Kasumi-1 (cell line): ENCODE results near the gene CAMKK1.
"Not testable (repeated sequence)": the region's sequence is repeated elsewhere in the genome, so short reads cannot be mapped to it uniquely, and the experiment has no call there.

Experiments used
- DNase-seq, 2 experiments: peaks; one replicate each; lab custom pipeline; 2025; lab: John Stamatoyannopoulos, UW

Gene CAMKK1

DNA sequence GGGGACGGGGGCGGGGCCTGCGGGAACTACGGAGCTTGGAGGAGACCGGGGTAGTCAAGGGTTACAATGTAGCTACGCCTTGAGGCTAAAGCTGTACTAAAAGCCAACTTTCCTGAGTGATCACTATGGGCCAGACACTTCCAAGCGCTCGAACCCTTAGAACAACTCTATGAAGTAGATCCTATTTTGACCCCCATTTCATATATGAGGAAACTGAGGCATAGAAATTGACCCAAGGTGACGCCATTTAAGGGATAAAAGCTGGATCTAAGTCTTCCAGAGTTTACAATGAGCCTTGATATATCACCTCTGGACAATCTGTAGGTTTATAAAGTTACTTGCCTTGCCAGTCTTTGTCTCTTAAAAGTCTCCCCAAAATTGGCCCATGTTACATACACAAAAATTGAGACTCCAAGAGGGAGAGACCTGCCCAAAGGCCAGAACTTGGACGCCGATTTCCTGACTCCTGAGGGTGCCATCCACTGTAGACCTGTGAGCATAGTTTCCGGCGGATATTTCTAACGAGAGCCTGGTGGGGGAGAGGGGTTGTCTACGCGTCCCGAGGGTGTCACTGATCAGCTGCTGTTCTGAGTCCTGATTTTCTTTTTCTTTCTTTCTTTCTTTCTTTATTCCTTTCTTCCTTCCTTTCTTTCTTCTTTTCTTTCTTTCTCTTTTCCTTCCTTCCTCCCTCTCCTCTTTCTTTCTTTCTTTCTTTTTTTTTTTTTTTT lies 46.3 kb downstream of the CAMKK1 start:
- DNase-seq, result no peak

DNA sequence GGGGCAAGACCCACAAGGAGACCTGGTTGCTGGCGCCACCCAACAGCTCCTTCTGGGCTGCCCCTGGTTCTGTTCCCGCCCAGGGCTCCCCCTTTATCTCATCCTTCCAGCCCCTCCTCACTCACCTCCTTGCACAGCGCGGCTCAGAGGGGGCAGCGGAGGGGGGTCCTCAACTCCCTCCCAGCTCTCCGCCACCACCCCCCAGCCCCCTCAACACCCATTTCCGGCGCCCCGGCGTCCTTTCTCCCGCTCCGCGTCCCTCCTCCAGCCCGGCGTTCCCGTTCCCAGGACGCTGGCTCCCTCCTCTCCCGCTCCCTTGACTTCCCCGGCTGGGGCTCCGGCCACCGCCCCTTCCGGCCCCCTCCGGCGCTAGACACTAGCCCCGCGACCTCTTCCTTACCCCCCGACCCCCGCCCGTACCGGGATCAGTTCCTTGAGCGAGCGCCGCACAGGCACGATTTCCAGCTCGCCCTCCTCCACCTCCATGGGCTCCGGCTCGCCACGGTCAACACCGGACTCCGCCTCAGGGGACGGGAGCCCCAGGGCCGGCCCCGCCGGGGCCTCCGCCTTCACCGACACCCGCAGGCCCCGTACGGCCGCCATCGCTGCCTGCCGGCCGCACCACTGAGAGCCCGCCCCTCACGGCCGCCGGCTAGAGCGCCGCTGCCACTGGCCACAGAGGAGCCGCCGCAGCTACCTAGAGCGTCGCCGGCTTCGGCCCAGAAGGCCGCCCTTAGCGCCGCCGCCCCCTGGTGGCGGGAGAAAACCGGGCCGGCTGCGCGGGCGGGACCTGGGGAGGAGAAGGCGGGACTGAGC lies 47.0 kb downstream of the CAMKK1 start, which contains the start of gene NCBP3:
NCBP3 (minus strand) TSS at position 626 of the 816 bp plus-strand sequence; CDS start at position 603, 23 bp downstream.
- peak; percentile 46 to 65 for DNase-seq

DNA sequence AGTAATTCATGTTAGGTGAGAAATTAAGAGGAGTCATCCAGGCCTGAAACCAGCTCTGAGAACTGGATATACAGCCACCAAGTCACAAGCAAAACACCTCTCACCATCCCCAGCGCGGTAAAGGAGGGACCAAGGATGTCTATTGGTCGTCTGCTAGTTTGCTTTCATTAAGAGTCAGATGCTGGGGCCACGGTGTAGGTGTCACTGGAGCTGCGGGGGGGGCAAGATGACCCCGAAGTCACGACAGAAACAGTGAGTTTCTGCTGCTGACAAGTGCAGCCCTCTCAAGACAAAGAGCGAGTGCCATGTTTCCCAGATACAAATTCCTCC lies 47.6 kb downstream of the CAMKK1 start:
- no peak for DNase-seq

DNA sequence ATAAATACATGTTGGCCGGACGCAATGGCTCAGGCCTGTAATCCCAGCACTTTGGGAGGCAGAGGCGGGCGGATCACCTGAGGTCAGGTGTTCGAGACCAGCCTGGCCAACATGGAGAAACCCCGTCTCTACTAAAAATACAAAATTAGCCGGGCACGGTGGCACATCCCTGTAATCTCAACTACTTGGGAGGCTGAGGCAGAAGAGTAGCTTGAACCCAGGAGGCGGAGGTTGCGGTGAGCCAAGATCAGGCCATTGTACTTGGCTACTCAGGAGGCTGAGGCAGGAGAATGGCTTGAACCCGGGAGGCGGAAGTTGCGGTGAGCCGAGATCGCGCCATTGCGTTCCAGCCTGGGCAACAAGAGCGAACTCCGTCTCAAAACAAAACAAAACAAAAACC lies 48.3 kb downstream of the CAMKK1 start:
- not testable (repeated sequence) for DNase-seq

DNA sequence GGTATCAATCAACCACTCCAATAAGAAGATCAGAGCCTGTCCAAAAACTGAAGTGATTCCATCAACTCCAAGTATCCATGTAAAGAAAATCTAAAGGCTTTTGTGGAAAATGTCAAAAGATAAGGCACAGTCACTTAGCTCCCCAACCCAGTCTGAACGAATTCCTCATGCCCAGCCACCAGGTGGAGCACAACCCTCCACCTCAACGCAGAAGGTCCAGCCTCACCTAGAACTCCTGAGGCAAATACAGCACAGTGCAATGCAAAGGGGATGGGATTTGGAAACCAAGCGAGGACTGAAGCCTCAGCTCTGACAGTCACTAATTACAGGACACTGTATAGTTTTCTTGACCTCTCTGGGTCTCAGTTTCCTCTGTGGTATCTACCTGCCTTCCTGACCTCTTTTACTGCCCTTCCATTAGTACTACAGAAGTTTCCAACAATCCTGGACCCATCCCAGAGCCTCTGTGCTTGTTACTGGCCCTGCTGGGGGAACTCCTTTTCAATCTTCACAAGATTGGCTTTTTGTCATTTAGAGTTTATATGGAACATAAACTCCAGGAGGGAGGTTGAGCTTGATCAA lies 48.8 kb downstream of the CAMKK1 start:
- peak; percentile 27 to 42 for DNase-seq

DNA sequence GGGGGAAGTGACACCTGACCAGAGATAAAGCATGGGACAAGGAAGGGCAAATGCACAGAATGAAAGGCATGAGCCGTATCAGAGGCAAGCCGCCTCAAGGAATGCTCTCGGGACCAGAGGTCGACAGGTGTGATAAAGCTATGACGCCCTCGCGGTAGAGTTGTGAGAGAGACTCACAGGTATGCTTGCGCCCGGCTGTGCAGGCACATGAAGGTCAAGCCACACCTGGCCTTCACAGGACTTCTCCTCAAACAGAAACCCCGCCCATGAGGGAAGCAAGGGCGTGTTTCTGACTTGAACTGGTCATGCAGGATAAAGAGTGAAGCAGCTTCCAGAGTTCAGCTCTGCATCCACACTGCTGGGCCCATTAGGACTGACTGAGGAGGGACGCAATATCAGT lies 54.6 kb downstream of the CAMKK1 start:
- no peak for DNase-seq

DNA sequence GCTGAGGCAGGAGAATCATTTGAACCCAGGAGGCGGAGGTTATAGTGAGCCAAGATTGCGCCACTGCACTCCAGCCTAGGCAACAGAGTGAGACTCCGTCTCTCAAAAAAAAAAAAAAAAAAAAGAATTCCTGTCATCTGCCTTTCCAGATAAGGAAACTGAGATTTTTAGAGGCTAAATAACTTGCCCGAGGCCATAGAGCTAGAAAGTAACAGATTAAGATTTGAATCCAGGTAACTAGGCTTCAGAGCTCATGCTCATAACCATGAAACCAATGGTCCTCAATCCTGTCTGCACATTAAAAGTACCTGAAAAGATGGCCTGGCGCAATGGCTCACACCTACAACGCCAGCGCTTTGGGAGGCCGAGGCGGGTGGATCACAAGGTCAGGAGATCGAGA lies 56.3 kb downstream of the CAMKK1 start:
- no peak for DNase-seq

DNA sequence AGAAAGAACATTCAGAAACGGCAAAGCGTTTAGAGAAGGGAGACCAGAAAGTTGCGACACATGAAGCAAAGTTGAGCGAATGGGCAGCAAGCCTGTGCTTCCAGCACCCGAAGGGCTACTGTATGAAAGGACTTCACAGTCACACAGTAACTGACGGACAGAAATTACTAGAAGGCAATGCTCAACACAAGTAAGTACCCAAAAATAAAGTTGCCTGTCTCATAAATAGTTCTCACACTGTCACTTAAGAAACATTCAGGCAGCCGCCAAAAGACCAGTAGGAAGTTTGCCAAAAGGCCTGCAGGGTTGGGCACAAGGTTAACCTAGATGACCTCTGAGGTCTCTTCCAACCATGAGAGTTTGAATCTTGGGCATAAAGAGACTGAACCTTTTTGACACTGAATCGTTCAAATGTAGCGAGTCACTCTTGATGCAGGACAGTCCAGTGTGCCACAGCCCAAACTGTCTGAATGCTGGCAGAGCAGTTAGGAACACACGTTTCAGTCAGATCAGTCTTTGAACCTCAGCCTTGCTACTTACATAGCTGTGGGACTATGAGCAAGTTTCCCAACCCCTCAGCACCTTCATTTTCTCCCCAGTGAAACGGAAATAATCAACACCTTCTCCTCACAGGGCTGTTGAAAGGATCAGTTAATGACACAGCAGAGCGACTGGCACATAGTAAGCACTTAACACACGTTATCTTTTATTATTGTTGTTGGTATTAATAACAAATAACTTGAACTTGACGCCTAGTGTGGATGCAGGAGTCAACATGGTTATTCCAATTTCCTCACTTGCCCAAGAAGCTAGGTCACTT lies 57.2 kb downstream of the CAMKK1 start:
- no peak for DNase-seq

DNA sequence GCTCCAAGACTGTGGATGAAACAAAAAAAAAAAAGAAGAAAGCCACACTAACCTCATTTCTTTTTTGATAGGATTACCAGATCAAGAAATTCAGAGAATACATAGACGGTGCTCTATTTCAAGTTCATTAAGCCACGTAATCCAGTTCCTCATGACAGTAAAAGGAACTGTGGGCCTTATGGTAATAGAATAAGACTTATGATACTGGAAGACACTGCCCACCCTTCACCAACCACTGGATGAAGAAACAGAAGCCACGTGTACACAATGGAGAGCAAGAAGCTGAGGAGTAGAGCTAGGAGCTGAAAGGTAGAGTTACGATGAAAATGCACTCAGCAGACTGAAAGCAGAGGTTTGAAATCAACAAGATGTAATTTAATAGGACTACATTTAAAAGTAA lies 58.0 kb downstream of the CAMKK1 start:
- no peak for DNase-seq

DNA sequence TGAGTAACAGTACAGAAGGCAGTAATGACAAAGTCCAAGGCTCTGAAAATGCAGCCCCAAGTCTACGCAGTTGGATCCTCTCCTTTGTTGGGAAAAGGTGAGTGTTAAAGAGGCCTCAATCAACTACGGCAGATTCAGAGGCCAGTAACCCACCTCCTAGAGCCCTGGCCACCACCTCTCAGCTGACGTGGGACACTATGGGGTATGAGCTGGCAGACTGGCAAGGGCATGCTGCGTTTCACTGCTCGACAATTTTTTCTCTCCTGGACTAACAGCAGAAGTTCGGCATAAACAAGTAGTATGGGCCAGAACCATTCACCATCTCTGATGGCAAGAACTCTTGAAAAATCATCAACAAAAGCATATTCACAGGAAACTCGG lies 64.0 kb downstream of the CAMKK1 start:
- no peak for DNase-seq

DNA sequence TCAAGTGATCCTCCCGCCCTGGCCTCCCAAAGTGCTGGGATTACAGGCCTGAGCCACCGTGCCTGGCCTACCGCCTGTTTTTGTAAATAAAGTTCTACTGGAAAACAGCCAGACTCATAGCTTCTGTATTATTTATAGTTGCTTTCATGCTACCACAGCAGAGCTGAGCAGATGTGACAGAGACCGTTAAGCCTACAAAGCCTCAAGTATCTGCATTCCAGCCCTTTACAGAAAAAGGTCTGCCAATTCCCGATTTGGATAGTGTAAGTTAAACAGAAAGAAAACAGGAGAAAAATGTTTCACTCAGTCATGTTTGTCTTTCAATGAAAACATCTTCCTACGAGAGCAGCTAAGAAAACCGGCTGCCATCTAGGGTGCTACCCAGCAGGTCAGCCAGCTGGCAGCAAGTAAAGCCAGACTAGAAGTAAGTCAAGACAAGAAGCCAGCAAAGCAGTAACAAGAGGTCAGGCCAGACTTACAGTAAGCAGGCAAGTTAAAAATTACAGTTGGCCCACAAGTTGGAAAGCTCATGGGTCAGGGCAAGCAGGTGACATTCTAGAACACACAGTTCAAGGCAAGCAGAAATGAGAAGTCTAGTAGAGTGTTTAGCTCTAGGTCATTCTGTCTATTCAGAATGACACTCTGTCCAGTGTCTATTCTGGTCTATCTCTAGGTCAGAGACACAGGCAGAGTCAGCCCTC lies 64.6 kb downstream of the CAMKK1 start:
- no peak for DNase-seq

DNA sequence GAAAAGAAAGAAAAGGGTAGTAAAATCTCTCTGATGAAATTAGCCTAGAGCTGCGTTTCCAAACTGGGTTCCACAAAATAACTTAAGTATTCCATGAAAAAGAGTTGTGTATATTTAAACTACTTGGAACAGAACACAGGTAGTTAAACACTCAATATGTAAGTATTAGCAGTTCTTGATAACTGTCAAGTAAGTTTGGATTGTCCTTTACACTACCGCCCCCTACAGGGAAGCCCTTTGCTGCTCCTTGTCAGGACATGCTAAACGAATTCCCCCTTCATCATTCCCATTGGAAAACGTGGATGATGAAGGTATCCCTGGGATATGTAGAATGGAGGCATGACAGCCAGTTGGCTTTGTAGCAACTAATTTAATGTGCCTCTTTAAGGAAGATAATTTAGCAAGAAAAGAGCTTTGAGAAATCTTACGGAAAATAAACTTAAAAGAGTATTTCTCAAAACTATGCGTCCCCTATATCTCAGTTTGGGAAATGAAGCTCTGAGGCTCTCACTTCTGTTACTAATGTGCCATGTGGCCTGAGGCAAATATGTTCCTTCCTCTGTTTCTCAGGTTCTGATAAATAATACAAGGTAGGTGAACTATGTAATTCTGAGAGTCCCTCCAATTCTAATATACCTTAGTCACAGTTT lies 65.6 kb downstream of the CAMKK1 start:
- DNase-seq, result peak; percentile 24 to 40

DNA sequence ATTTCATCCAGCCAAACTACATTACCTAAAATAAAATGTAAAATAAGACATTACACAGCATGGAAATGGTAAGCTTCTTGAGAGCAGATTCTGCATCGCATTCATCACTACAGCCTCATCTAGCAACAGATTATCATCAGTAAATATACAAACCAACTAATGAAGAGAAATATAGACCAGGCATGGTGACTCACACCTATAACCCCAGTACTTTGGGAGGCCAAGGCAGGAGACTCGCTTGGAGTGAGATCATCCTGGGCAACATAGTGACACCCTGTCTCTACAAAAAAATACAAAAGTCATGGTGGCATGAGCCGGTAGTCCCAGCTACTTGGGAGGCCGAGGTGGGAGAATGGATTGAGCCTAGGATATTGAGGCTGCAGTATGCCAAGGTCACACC lies 66.7 kb downstream of the CAMKK1 start:
- no peak for DNase-seq

DNA sequence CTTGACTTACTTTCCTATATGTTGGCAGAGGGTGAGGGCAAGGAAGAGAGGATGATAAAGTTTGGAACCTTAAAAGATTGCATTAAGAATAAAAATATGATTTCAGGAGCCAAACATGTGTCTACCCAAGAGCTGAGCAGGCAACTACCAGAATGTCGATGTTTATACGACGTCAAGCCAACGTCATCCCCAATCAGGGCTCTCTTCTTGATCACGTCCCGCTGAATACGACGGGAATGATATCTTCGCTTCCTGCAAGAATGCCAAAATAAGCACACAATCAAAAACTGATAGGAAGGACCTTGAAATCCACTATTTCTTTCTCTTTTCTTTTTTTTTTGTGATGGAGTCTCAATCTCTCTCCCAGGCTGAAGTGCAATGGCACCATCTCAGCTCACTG lies 71.8 kb downstream of the CAMKK1 start:
- DNase-seq, result no peak

DNA sequence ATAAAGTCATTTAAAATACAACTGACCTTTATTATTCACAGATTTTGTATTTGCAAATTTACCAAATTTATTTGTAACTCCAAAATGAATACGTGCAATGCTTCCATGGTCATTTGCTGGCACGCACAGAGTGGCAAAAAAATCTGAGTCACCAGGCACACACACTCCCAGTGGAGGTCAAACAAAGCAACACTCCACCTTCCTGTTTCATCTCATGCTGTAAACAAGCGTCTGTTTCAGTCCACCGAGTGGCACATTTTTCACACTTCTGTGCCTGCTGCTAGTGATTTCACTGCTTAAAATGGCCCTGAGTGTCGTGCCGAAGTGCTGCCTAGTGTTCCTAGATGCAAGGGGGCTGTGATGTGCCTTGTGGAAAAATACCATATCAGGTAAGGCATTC lies 74.1 kb downstream of the CAMKK1 start:
- DNase-seq, result no peak

DNA sequence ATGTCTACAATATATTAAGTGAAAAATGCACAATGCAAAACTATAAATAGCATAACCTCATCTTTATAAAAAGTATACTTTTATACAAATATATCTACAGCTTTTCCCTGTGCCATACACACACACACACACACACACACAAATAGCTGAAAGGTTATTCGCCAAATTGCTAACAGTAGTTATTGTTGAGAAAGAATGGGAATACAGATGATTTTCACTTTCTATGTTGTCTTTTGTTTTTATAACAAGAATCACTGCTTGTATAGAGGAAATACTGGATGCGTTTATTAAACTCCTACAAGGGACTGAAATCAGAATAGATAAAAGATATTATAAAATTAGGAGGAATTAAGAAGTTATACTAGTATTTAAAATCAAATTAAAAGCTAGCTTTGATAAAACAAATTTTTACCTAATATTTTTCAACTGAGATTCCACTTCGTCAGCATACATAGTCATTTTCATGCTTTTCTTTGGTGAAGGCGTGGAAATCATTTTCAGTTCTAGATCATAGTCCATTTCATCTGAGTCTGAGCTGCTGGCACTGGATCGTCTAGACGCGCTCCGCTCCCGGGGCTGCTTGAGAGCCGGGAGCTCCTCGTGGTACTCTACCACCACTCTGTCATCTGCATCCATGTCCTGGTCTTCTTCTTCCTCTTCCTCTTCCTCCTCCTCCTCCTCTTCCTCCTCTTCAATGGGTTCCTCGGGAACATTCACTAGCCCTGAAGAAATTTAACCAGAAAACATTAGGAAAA lies 74.8 kb downstream of the CAMKK1 start:
- no peak for DNase-seq

DNA sequence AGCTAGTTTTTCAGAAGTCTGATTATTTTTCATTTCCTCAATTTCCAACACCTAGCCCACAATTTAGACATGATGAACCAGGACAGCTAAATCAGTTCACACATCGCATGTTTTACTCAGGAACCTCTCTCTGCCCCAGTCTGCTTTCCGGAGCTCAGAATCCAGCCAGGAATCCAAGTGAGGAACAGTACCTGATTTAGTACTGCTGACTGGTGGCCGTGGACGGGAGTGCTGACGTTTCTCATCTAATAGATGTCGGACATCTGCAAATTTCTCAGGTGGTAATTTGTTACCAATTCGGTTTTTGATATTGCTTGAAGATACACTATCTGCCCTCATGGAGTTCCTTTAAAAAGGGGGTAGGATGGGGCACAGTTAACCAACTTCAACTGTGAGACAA lies 76.9 kb downstream of the CAMKK1 start:
- no peak for DNase-seq

DNA sequence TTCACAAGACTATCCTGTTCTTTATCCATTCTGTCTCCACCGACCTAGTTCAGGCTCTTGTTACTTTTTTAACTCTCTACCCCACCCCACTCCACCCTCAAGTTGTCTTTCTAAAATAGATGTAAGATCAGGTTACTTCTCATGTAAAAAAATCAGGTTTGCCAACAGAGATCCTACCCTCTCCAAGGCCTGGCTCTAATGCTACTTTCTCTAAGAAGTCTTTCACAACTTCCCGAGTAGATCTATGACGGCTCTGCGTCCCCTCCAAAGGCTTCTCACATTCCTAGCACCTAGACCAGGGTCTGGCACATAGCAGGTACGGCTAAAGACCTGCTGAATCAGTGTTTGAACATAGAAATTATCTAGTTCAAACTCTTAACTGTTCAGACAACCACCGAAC lies 77.7 kb downstream of the CAMKK1 start:
- DNase-seq, result no peak

DNA sequence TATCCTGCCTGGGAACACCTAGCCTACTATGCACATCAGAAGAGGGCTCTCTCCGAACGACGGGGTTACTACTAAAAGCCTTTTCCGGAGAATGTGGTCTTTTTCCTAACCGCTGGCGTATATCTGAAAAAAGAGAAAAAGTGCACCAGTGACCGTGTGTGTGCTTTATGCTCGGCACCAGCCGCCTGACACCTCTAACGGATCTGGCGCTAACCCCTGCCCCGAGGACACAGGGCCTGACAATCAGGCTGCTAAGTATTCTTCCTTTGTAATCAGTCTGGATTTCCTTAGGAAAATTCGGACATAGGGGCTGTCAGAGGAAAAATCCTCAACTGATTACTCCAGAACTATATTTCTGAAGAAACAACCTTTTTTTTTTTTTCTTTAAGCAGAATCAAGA lies 78.5 kb downstream of the CAMKK1 start:
- no peak for DNase-seq

DNA sequence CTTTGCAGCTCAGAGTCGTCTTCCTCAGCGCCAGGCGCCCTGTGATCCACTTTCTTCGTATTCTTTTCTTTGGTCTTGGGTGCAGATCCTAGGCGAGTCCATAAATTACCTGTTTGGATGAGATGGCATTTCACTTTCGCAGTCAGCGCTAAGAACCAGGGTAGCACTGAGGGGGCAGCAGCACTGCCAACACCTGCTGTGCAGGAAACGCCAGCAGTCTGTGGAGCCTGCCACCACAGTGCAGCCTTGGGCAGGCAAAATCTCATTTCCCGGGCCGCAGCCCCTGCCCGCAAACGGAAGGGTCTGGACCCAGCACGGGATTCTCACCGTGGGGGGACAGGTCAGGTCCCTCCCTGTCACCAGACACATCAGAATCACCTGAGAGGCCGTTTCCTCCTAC lies 79.7 kb downstream of the CAMKK1 start:
- DNase-seq, result no peak

DNA sequence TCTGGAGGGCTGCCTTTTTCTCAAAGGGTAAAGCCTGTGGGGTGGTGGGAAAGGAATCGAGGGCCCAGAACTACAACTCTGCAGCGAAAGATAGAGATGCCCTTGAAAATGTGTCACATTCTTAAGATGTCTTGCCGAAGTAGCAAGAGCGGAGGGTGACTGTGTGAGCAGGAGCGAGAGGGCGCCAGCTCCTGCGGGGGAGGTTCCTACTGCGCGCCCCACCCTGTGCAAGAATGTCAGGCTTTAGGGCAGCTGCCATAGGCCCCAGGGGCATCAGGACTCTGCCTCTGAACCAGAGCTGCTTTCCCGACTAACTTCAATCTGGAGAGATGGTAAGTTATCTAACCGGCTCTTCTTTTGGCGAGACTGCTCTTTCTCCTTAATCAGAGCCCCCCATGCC lies 80.1 kb downstream of the CAMKK1 start:
- DNase-seq, result no peak
